ENCODE data around the gene KRTAP19-5.

KRTAP19-5 gene

GRCh38 chr21:30502041-30502440 is at the start of gene KRTAP19-5:
KRTAP19-5 (minus strand) TSS chr21:30502141; CDS start chr21:30502090, 51 bp downstream.
- no peak for DNase-seq

GRCh38 chr21:30541764-30542163 is 39.8 kb upstream of the KRTAP19-5 start, which contains the start of gene KRTAP19-6:
KRTAP19-6 (minus strand) TSS chr21:30541864; CDS start chr21:30541833, 31 bp downstream.
- no peak for DNase-seq

- DNase-seq: no peak
Observed at GRCh38 chr21:30518876-30519275, 16.9 kb upstream of the KRTAP19-5 start.

- DNase-seq: no peak
Observed at GRCh38 chr21:30515681-30516080, 13.7 kb upstream of the KRTAP19-5 start.

GRCh38 chr21:30505621-30506205 is 3.8 kb upstream of the KRTAP19-5 start:
- peak in 1 of 2 donors; percentile 3 for DNase-seq

- DNase-seq: no peak
Observed at GRCh38 chr21:30497065-30497464, 4.9 kb downstream of the KRTAP19-5 start, which contains the start of gene KRTAP19-4. KRTAP19-4 (minus strand) TSS chr21:30497165; CDS start chr21:30497110, 55 bp downstream.

GRCh38 chr21:30491963-30492428 is 9.9 kb downstream of the KRTAP19-5 start, which contains the start of gene KRTAP19-3:
KRTAP19-3 (minus strand) TSS chr21:30492013; CDS start chr21:30491957, 56 bp downstream.
- no peak for DNase-seq

- no peak for DNase-seq
Observed at GRCh38 chr21:30487336-30487735, 14.6 kb downstream of the KRTAP19-5 start, which contains the start of gene KRTAP19-2. KRTAP19-2 (minus strand) TSS chr21:30487436; CDS start chr21:30487348, 88 bp downstream.

- DNase-seq: no peak
Observed at GRCh38 chr21:30486180-30486579, 15.8 kb downstream of the KRTAP19-5 start.

GRCh38 chr21:30482130-30482529 is 19.8 kb downstream of the KRTAP19-5 start:
- no peak for DNase-seq

- no peak for DNase-seq
Observed at GRCh38 chr21:30480145-30480544, 21.8 kb downstream of the KRTAP19-5 start, which contains the start of gene KRTAP19-1. KRTAP19-1 (minus strand) TSS chr21:30480367; CDS start chr21:30480317, 50 bp downstream.

GRCh38 chr21:30479259-30479658 is 22.7 kb downstream of the KRTAP19-5 start:
- no peak for DNase-seq

- no peak for DNase-seq
Observed at GRCh38 chr21:30478004-30478403, 23.9 kb downstream of the KRTAP19-5 start.

GRCh38 chr21:30468900-30469714 is 32.8 kb downstream of the KRTAP19-5 start:
- no peak for DNase-seq

GRCh38 chr21:30463713-30464112 is 38.2 kb downstream of the KRTAP19-5 start:
- DNase-seq: no peak

All from stimulated activated CD4-positive, alpha-beta T cell treated with anti-CD3 and anti-CD28 coated beads, Interleukin-2, amount 100 ng/mL, for 48 hours (primary cell).